Astrocyte of the hippocampus (primary cell): Measurements from ENCODE around the gene MAPK8.

Experiments used
- DNase-seq: peaks from one replicate; pipeline ENCODE4 v3.0.0; 2011; ENCODE audit warnings: low read depth, low spot score

Gene MAPK8

GRCh38 chr10:48476279-48476982, 170.0 kb downstream of the MAPK8 start:
- DNase-seq = no peak

GRCh38 chr10:48477141-48477540, 170.7 kb downstream of the MAPK8 start:
- DNase-seq = no peak

GRCh38 chr10:48477616-48478015, 171.1 kb downstream of the MAPK8 start:
- DNase-seq = no peak

- no peak for DNase-seq
These were observed 172.0 kb downstream of the MAPK8 start for GRCh38 chr10:48478469-48478868.

DNA sequence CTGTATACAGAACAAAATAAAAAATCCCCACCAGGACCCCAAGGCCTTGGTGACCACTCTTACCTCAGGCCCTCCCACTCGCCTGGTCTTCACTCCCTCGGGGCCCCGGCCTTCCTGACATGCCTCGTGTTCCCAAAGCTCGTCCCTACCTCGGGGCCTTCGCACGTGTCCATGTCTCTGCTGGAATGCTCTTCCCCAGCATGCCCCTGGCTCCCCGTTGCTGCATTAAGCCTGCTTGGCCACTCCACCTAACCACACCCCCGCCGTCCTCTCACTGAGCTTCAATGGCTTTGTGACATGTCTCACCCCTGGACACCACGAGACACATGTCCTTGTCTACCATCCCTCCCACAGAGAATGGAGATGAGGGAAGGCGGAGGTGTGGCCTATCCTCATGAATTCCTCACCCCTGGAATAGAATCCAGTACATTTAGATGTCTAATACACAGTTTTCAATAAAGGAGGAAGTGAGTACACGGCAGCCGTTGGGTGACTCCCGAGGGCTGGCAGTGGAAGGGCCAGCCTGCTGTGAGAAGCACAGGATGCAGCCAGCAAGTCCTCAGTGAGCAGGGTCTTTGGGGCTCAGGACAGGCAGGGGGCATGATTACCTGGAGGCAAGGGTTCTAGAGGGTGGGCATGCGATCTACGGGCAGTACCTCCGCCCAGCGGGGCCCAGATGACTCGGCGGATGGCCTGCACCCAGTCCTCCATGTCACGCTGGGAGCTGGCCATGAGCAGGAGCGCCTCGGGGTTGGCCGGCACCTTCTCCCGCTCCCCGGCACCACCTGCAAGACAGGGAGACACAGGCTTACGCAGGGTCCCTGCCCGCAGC, 172.7 kb downstream of the MAPK8 start:
- no peak for DNase-seq

DNA sequence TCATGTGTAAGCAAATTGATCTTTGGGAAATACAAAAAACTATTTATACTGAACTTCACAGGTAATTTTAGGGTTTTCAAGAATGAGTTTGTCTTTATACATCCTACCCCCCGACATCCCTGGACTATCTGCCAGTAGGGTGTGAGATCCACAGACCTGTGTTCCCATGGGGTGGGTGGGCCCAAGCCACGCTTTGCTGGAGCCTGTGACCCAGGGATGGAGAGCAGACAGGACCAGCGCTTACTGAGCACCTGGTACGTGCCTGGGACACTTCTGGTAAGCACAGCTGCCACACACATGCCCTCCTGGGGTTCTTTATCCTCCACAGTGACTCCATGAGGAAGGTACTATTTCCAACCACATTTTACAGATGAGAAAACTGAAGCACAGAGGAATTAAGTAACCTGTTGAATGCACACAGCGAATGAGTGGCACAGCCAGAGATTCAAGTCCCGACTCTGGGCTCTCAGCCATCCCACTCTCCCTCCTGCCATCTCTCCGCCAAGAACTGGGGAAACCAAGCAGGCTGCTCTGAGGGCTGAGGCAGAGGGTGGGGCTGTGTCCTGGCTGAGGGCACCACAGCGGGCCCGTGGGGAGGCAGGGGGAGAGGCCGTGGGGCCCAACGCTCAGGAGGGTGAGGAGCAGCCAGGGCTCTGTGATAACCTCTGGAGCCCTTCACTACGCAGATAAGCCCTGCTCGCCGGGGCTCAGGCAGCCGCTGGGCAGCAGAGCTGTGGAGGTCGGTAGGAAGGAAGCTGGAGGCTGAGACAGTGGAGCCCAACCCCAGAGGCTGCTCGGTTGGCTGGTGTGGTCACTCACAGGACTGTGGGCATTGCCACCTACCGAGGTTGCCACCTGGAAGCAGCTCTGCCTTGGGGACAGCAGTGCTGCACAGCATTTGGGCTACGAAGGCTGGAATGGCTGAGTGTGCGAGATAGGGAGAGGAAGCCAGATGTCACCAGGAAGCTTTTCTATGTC, 174.2 kb downstream of the MAPK8 start:
- no peak for DNase-seq

DNA sequence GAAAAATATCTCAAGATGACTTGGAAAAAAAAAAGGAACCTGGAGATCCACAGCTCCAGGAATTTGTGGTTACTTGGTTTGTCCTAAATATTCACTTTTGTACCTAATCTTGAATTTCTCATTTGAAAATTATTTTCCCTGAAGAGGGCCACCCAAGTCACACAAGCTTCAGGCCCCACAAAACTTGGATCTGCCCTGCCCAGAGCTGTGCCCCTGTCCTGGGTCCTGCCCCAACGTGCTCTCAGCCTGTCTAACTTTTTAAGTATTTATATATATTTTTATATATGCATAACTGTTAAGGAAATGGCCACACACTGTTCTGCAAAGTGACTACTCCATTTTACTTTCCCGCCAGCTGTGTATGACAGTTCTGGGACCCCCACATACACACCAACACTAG, 174.9 kb downstream of the MAPK8 start:
- DNase-seq = no peak

- DNase-seq = no peak
These were observed 175.7 kb downstream of the MAPK8 start for GRCh38 chr10:48482207-48482606.

DNA sequence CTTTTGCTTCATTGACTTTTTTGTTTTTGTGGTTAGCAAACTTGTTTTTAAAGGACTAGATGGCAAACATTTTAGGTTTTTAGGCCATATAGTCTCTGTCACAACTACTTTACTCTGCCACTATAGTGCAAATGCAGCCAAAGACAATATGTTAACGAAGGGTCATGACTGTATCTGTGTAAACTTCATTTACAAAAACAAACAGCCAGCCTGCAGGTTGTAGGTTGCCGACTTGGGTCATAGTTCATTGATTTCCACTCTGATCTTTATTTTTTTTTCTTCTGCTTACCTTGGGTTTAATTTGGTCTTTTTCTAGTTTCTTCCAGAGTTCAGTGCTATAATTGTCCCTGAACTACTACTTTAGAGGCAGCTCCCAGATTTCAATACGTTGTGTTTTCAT, 178.4 kb downstream of the MAPK8 start:
- DNase-seq = no peak

- DNase-seq = no peak
These were observed 179.2 kb downstream of the MAPK8 start for GRCh38 chr10:48485711-48486110.

DNA sequence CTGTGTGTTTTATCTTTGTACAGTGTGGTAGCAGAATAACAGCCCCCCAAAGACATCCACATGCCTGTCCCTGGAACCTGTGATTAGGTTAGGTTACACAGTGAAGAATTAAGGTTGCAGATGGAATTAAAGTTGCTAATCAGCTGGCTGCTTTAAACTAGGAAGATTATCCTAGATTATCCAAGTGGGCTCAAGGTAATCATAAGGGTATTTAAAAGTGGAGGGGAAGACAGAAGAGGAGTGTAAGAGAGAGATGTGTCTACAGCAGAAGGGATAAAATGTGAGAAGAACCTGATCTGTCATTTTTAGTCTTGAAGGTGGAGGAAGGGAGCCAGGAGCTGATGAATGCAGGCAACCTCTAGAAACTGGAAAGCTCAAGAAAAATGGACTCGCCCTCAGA, 180.8 kb downstream of the MAPK8 start:
- no peak for DNase-seq
